Transverse colon (tissue), 3 donors: ENCODE data around the gene NEK6.

ENCODE experiments used
- CTCF ChIP-seq, 5 experiments: fragments of 200-600 bp in 3 of 5; fragments of 450-650 bp in 2 of 5; sonication (generic) in 3 of 5; IDR thresholded peaks; 1 replicate in 2 of 5; 2 replicates in 3 of 5; pipeline ENCODE4 v1.5.1; 2016 to 2017; ENCODE audit warnings: antibody characterized with exemption in 5 of 5, inconsistent platforms in 3 of 5, mild to moderate bottlenecking in 2 of 5, moderate library complexity in 1 of 5
- POLR2A ChIP-seq: fragments of 450-650 bp; IDR thresholded peaks from one replicate; pipeline ENCODE4 v1.6.1; 2016; ENCODE audit warnings: antibody characterized with exemption, mild to moderate bottlenecking, moderate library complexity

DNA sequence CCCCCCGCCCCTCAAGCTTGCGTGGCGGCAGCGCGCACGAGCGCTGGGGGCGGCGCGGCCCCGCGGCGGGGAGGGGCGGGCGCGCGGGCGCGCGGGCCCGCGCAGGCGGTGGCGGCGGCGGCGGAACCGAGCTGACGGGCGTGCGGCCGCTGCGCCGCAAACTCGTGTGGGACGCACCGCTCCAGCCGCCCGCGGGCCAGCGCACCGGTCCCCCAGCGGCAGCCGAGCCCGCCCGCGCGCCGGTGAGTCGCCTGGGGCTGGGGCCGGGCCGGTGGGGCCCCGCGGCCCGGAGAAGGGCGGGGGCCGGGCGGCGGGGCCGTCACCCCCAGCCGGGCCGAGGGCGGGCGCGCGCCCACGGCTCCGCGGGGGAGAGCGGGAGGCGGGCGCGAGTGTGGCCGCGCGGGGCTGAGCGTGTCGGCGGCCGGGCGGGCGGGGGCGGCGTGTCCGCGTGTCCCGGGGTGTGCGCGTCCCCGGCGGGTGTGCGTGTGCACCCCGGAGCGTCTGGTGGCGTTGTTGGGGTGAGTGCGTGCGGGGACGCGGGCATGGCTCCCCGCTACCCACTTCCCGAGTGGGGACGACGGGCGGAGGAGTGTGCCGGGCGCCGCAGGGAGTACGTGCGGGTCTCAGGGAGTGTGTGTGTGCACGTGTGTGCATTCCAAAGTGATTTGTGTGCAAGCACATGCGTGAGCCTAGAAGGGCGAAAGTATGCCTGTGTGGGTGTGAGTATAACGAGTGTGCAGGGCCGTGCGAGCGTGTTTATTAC lies at the start of gene NEK6:
- TF ChIP-seq CTCF (IDR thresholded peaks at IDR 0.05) (no peak), POLR2A (no peak)
